ENCODE data around the gene POTEJ. TPM values are rescaled to one million over a fixed set of nuclear protein-coding genes. Genes with fewer than 3 reads are reported as not detected.
"Not testable (repeated sequence)": the region's sequence is repeated elsewhere in the genome, so short reads cannot be mapped to it uniquely, and the experiment has no call there.

The POTEJ gene
- total RNA-seq, 1 donor from 2014 or later: not detected

DNA sequence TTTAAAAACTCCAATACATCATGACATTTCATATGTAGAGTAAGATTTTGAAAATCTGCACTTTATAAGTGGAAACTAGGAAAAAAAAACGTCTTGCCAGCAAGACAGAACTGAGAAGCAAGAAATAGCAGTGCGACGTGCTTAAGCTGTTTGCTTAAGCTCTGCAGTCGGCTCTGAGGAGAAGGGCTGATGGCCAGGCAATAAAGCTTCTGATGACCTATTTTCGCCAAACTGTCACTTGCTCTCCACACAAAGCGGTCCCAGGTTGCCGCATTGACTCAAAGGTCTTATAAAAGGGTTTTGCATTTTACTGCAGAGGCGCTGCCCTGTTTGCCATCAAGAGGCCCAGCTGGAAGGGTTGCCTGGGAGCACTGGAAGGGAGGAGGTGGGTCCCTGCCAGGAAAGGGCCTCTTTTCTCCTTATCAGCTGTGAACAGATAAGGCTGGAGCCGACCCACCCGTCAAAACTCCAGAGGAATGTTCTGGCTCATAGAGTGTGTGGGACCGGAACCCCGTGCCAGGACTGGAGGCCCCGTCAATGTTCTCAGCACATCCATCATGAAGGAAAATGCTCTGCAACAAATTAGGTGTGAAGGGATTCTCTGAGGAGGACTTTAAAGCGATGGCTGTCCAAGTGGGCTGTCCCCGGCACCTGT, 9.5 kb upstream of the POTEJ start:
- not testable (repeated sequence) for DNase-seq (ENCODE audit: low read depth)

DNA sequence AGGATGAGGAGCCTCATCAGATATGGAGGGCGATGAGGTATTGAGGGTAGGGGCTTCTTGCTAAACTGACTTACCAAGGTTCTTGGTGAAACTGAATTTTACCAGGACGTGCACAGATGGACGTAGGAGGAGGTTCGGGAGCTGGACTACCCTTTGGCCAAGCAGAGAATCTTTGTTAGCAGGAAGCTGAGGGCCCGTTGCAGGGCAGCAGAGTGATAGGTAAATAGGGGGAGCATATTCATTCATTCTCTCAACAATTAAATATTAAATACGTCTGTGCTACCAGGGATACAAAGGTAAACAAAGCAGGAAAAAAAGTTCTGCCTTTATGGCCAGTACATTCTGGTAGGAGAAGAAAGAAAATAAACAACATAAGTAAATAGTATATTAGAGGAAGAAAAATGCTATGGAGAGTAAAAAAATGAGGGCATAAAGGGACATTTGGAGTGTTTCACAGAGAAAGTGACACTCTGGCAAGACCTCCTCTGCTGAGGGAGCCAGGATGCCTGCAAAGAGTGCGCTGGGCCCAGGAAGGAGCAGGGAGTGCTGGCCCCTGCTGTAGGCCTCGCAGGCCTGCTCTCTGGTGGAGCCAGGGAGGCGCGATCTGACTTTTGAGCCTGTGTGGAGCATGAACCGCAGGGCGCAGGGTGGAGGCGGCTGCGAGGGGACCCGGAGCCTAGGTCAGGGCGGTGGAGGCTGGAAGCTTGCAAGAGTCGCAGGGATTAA, 2.8 kb upstream of the POTEJ start:
- DNase-seq (ENCODE audit: low read depth): not testable (repeated sequence)

DNA sequence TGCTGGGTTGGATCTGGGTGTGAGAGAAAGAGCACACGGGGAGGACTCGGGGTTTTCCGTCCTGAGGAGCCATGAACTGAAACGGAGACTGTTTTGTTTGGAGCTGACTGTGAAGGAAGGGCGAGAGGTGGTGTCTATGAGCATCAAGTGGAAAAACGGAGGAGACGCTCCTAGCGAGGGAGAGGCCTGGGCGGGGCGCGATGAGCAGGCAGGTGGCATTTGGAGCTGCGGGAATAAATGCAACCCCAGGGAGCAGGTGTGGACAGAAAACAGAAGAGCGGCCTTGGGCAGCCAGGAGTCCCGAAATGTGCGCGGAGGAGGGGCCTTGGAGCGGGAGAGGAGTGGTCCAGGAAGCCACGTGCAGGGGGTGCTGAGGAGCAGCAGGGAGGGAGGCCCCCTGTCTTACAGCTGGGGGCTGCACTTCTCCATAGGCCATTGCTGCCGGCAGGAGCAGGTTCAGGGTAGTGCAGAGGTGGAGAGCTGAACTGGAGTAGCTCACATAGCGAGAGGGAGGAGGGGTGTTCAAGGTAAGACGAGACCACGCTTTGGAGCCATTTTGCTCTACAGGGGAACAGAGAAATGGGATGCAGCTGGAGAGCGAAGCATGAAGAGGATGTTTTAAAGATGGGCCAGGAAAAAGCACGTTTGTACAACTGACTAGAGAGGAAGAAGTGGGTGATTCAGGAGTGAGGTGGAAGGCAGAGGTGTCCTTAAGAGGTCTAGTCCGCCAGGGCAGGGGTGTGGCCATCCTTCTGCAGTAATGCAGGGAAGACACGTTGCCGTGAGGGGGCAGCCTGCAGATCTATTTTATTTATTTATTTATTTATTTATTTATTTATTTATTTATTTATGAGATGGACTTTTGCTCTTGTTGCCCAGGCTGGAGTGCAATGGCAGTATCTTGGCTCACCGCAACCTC, 2.0 kb upstream of the POTEJ start:
- DNase-seq (ENCODE audit: low read depth): not testable (repeated sequence)

DNA sequence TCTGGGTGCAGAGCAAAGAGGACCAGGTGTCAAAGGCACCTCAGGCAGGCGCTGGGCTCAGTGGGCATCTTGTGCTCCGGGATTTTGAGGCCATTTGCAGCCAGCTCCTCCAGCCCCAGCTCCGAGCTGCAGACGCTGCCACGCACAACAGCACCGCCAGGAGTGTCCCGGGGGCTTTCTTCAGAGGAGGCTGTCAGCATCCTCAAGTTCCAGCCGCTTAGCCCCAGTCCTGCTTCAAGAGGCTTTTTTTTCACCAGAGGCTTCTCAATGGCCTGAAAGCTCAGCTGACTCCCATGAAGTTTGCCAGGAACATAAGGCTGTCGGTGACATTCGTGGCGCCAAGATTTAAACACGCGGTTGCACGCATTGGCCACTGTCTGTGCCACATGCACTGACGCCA, 754 bp upstream of the POTEJ start:
- DNase-seq (ENCODE audit: low read depth): not testable (repeated sequence)

DNA sequence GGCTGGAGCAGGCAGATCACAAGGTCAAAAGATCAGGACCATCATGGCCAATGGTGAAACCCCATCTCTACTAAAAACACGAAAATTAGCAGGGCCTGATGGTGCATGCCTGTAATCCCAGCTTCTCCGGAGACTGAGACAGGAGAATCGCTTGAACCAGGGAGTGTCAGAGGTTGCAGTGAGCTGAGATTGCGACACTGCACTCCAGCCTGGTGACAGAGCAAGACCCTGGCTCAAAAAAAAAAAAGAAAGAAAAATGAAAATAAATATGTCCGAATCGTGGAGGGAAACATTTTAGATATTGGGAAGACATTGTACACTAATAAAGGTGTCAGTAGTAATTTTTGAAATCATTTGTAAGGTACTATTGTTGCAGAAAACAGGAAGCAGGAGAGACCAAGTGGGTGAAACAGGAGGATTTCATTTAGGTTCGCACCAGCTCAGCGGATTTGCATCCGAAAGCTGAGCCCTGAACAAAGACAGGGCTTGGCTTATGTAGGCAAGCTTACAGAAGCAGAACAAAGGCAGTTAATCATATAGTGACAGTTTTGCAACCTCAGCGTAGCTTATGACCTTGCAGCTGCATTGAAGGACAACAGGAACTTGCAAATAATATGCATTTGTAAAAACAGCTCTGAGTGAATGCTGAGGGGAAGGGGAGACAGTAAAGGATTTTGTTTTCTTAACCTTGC, 17.7 kb downstream of the POTEJ start:
- DNase-seq (ENCODE audit: low read depth): not testable (repeated sequence)

DNA sequence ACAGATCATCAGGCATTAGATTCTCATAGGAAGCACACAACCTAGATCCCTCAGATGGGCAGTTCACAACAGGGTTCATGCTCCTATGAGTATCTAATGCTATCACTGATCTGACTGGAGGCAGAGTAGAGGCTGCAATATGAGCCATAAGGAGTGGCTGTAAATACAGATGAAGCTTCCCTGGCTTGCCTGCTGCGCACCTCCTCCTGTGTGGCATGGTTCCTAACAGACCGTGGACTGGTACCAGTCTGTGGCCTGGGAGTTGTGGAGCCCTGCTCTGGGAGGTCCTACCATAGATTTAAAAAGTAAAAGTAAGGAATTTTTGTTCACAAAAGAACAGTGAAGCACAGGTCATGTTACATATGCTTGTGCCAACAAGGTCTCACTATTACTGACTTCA, 27.7 kb downstream of the POTEJ start:
- DNase-seq (ENCODE audit: low read depth): not testable (repeated sequence)

DNA sequence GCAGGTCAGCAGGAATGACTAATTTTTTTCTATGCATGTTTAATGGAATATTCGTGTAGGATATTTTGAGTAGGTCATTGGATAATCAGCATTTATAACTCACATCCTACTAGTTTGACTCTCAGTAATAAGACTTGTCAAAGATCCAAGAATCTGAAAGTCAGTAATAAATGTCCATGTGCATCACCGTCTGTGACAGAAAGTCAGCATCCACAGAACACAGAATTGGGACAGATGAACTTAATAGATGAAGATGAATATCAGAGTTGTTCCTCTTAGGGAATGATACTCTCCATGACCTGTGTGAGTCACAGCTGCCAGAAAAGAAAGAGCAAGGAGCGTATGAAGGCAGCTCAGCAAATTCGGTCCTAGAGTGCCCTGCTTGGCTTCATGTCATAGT, 30.4 kb downstream of the POTEJ start:
- DNase-seq (ENCODE audit: low read depth): not testable (repeated sequence)

DNA sequence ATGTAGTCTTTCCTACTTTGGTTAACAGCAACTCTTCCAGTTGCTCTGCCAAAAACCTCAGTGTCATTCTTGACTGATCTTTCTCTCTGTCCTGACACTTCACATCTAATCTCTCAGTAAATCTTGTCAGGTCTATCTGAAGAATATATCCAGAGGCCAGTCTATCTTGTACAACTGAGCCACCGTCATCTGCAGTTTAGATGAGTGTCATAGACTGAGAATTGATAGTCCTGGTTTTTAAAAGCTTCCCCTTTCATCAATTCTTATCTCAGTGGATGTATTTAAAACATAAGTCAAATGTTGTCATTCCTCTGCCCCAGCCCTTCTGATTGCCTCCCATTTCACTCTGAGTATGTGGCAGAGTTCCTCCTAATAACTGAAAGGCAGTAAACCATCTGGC, 38.0 kb downstream of the POTEJ start:
- not testable (repeated sequence) for DNase-seq (ENCODE audit: low read depth)

DNA sequence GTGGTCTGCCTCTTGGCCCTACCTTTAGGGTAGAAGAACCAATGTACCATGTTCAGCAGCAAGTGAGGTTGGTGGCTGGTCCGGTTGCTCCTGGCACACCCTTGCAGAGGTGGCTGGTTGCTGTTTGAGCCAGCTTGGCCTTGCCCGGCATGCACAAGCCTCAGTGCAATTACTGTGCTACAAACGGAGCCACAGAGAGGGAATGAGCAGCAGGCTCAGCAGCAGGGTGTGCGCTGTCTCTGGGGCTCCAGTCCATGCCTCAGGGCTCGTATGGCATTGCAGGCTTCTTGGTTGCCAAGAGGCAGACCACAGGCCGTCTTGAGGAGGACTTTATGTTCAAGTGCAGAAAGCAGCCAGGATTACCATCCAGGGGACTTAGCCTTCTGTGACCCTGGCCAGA, 53.3 kb downstream of the POTEJ start:
- DNase-seq (ENCODE audit: low read depth): not testable (repeated sequence)

DNA sequence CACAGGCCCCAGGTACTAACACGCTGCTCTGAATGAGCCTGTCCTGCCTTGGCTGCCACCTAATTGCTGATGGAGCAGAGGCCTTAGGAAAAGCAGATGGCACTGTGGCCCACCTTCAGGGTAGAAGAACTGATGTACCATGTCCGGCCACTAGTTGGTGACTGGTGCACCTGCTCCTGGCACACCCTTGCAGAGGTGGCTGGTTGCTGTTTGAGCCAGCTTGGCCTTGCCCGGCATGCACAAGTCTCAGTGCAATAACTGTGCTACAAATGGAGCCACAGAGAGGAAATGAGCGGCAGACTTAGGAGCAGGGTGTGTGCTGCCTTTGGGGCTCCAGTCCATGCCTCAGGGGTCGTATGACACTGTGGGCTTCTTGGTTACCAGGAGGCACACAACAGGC, 54.4 kb downstream of the POTEJ start:
- not testable (repeated sequence) for DNase-seq (ENCODE audit: low read depth)

DNA sequence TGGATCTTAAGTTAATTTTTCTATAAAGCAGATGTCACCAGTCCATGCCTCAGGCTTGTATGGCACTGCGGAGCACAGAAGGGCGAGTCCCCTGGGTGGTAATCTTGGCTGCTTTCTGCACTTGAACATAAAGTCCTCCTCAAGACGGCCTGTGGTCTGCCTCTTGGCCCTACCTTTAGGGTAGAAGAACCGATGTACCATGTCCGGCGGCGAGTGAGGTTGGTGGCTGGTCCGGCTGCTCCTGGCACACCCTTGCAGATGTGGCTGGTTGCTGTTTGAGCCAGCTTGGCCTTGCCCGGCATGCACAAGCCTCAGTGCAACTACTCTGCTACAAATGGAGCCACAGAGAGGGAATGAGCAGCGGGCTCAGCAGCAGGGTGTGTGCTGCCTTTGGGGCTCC, 56.3 kb downstream of the POTEJ start:
- DNase-seq (ENCODE audit: low read depth): not testable (repeated sequence)

DNA sequence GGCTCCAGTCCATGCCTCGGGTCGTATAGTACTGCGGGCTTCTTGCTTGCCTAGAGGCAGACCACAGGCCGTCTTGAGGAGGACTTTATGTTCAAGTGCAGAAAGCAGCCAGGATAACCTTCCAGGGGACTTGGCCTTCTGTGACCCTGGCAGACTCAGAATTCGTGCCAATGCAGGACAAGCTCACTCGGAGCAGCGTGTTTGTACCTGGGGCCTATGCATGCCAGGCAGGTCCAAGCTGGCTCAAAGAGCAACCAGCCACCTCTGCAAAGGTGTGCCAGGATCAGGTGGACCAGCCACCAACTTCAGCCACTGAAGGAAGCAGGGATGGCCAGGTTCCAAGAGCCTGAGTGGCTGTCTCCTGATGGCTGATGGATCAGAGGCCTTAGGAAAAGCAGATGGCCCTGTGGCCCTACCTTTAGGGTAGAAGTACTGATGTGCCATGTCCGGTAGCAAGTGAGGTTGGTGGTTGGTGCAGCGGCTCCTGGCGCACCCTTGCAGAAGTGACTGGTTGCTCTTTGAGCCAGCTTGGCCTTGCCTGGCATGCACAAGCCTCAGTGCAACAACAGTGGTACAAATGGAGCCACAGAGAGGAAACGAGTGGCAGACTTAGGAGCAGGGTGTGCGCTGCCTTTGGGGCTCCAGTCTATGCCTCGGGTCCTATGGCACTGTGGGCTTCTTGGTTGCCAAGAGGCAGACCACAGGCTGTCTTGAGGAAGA, 58.9 kb downstream of the POTEJ start:
- DNase-seq (ENCODE audit: low read depth): not testable (repeated sequence)

DNA sequence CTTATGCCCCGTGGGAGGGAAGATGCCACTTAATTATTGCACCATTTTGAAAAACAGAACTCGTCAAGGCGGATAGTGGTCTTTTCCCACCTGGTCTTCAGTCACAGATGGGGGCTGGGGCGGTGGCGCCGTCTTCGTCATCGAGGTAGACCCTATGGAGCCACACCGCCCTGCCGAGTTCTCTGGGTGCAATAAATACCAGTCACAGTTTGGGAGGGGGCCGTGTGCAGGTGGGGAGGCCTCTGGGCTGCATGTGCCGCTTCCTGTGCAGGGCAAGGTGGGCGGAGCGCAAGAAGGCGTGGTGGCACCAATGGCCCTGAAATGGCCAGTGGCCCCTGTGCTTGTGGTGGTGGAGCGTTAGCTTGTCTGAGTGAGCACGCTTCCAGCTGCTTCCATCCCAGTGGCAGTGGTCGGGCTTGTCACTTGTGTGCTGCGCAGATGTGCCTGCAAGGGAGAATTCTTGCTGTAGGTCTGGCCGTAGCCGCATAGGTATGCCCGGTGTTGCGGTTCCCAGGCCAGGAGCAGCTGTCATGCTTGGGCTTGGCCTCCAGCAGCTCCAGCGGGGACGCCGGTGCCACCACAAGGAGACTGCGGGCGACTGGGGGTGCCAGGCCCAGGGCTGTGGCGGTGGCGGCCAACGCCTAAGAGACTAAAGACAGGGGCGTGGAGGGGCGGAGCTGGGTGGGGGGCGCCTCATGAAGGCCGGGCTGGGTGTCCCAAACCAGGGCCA, 81.0 kb downstream of the POTEJ start:
- DNase-seq (ENCODE audit: low read depth): not testable (repeated sequence)

DNA sequence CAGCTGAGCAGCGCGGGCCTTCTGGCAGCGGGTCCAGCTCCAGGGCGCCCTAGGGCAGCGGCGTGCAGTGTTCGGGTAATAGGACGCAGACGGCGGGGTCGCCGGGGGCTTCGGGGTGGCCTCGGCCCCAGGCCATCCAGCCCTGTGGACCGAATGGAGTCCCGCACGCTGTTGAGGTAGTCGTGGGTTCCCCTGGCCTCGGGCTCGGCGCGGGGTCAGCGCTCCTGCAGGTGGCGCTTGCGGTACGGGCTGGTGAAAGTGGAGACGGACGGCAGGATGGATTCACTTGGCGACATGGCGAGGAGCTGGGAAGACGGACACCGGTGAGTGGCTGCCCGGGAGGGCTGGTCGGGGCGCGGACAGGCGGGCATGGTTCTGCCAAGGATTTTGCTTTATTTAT, 82.2 kb downstream of the POTEJ start:
- not testable (repeated sequence) for DNase-seq (ENCODE audit: low read depth)

DNA sequence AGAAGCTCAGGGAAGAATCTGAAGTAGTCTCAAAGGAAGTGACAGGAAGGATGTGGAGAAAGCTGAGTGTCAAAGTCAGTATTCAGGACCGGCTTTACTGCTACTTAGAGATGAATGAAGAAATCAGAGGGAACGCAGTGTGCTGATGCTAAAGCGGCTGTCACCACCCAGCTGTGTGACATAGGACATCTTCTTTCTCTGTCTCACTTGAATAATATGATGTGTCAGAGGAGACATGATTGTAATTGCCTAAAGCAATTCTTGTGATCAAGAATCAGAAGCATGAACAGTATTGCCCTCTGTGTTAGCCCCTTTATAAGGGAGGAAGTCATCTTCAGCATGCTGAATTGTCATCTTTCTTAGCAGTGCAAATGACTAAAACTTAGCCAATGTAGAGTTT, 92.0 kb downstream of the POTEJ start:
- DNase-seq (ENCODE audit: low read depth): not testable (repeated sequence)

Other genes with a start within 250 kb of the POTEJ start
- gene POTEI, start 102.1 kb upstream of the POTEJ start, total RNA-seq: not detected in 2 replicates
- not detected in 2 replicates for gene CFC1B, start 90.2 kb upstream of the POTEJ start, total RNA-seq
- gene CFC1, start 11.9 kb upstream of the POTEJ start, total RNA-seq: not detected in 2 replicates
- gene GPR148, start 117.6 kb downstream of the POTEJ start, total RNA-seq: 0.05 TPM in 1 of 2 replicates, not detected in the other
- not detected in 2 replicates for gene AMER3, start 144.1 kb downstream of the POTEJ start, total RNA-seq
- 0.35 and 0.40 TPM in 2 replicates for gene ARHGEF4, start 225.5 kb downstream of the POTEJ start, total RNA-seq